GM19023 (cell line): Measurements from ENCODE around the gene SEPHS2.
A peak's percentile ranks its signal among the peaks of the same experiment; 100 is the strongest.
"Not testable (repeated sequence)": the region's sequence is repeated elsewhere in the genome, so short reads cannot be mapped to it uniquely, and the experiment has no call there.

Experiments
- ATAC-seq: cut with Tn5 transposase; IDR thresholded peaks from one replicate; pipeline ENCODE4 v1.9.1; 2021; ENCODE audit warnings: mild to moderate bottlenecking, moderate library complexity; ENCODE audit not compliant: unreplicated experiment

The SEPHS2 gene

GRCh38 chr16:30399435-30400186 lies 46.1 kb downstream of the SEPHS2 start:
- no peak for ATAC-seq

- ATAC-seq = no peak
These were observed 46.8 kb downstream of the SEPHS2 start for GRCh38 chr16:30398661-30399434.

- ATAC-seq = no peak
These were observed 47.7 kb downstream of the SEPHS2 start for GRCh38 chr16:30397776-30398660.

GRCh38 chr16:30397056-30397455 lies 48.6 kb downstream of the SEPHS2 start:
- ATAC-seq = no peak

- ATAC-seq = not testable (repeated sequence)
These were observed 49.0 kb downstream of the SEPHS2 start for GRCh38 chr16:30396627-30397026.

GRCh38 chr16:30395992-30396585 lies 49.6 kb downstream of the SEPHS2 start:
- ATAC-seq = no peak

GRCh38 chr16:30395155-30395991 lies 50.3 kb downstream of the SEPHS2 start, which contains the start of gene ZNF48:
Gene ZNF48 (plus strand): TSS chr16:30395420. CDS start chr16:30395795, 375 bp downstream.
- peak; percentile 76 for ATAC-seq

- ATAC-seq = no peak
These were observed 51.0 kb downstream of the SEPHS2 start for GRCh38 chr16:30394592-30395154.
